Measurements from ENCODE around the gene PLD5. TPM values are rescaled to one million over a fixed set of nuclear protein-coding genes. Genes with fewer than 3 reads are reported as not detected.
"Not testable (repeated sequence)": the region's sequence is repeated elsewhere in the genome, so short reads cannot be mapped to it uniquely, and the experiment has no call there.

The PLD5 gene
- total and polyA plus RNA-seq, 4 donors = under 0.01 to 0.17 (median 0.05) TPM; not detected in 1

DNA sequence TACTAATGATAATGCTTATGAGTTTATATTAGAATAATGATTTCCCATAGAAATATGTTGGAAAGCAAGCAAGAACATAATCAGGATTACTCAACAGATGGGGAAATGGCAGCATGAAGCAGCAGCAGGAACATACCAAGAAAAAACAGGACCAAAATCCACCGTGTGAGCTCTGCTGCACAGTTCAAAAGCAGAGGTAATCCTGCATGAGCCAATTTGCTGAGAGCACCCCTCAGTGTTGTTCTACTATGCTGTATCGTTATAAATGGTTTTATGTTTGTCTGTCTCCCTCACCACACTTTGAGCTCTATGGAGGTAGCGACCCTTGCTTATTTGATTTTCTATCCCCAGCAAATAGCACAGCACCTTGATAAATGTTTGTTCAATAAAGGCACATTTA lies 246.1 kb downstream of the PLD5 start:
- H3K27me3 ChIP-seq (ENCODE audit: control insufficient read depth in 4 of 4, insufficient read depth in 4 of 4, low read length in 3 of 4); H3K36me3 ChIP-seq (ENCODE audit: control insufficient read depth in 4 of 4, insufficient read depth in 3 of 4, low read depth in 1 of 4, low read length in 3 of 4); H3K4me1 ChIP-seq (ENCODE audit: control insufficient read depth in 4 of 4, insufficient read depth in 4 of 4, low read length in 3 of 4); H3K4me3 ChIP-seq (ENCODE audit: low read depth in 1 of 3, low read length in 3 of 3); H3K27ac ChIP-seq (ENCODE audit: low read depth in 1 of 2, low read length in 2 of 2); H3K9me3 ChIP-seq (ENCODE audit: control insufficient read depth in 4 of 4, low read length in 3 of 4); H3K9ac ChIP-seq (ENCODE audit: low read depth in 1 of 2, low read length in 2 of 2); DNase-seq (ENCODE audit: low spot score): not testable (repeated sequence)
- WGBS = 64% methylated on average over 3 of the region's 3 CpGs

DNA sequence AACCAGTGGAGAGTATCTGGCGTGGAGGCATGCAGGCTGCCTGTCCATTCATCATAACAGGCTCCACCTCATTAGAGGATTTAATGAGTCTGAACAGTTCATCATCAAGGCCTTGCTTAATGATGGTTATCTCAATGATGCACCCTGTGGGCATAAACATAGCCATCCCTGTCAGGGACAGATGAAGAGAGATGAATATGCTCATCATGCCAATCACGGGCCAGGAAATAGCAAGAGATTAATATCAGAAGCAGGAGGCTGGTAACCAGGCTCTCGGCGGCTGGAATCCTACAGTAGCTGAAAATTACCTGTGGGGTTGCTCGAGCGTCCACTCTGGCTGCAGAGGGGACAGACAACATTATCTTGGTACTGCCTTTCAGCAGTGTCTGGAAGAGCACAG lies 247.7 kb downstream of the PLD5 start:
- not testable (repeated sequence) for H3K9ac ChIP-seq (ENCODE audit: low read depth in 1 of 2, low read length in 2 of 2); H3K4me1 ChIP-seq (ENCODE audit: control insufficient read depth in 4 of 4, insufficient read depth in 4 of 4, low read length in 3 of 4); H3K27me3 ChIP-seq (ENCODE audit: control insufficient read depth in 4 of 4, insufficient read depth in 4 of 4, low read length in 3 of 4); H3K36me3 ChIP-seq (ENCODE audit: control insufficient read depth in 4 of 4, insufficient read depth in 3 of 4, low read depth in 1 of 4, low read length in 3 of 4); H3K4me3 ChIP-seq (ENCODE audit: low read depth in 1 of 3, low read length in 3 of 3); DNase-seq (ENCODE audit: low spot score); H3K9me3 ChIP-seq (ENCODE audit: control insufficient read depth in 4 of 4, low read length in 3 of 4); H3K27ac ChIP-seq (ENCODE audit: low read depth in 1 of 2, low read length in 2 of 2)
- 84% methylated on average over 6 of the region's 6 CpGs for WGBS

DNA sequence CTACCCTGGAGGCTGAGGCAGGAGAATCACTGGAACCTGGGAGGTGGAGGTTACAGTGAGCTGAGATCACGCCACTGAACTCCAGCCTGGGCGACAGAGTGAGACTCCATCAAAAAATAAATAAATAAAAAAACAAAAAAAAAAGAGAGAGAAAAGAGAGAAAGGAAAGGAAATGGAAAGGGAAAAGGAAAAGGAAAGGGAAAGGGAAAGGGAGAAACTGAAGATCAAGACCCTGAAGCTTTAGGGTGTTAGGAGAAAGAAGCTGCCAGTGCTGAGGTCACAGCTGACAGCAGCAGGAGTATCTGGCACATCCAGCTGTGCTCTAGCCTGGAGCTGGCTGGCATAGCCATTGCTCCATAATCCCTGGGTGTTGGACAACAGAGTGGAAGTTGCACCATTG lies 257.5 kb downstream of the PLD5 start:
- not testable (repeated sequence) for H3K9ac ChIP-seq (ENCODE audit: low read depth in 1 of 2, low read length in 2 of 2); H3K4me3 ChIP-seq (ENCODE audit: low read depth in 1 of 3, low read length in 3 of 3); H3K27ac ChIP-seq (ENCODE audit: low read depth in 1 of 2, low read length in 2 of 2); H3K4me1 ChIP-seq (ENCODE audit: control insufficient read depth in 4 of 4, insufficient read depth in 4 of 4, low read length in 3 of 4); DNase-seq (ENCODE audit: low spot score); H3K9me3 ChIP-seq (ENCODE audit: control insufficient read depth in 4 of 4, low read length in 3 of 4); H3K36me3 ChIP-seq (ENCODE audit: control insufficient read depth in 4 of 4, insufficient read depth in 3 of 4, low read depth in 1 of 4, low read length in 3 of 4); H3K27me3 ChIP-seq (ENCODE audit: control insufficient read depth in 4 of 4, insufficient read depth in 4 of 4, low read length in 3 of 4)
- 77% methylated on average over 2 of the region's 2 CpGs for WGBS

DNA sequence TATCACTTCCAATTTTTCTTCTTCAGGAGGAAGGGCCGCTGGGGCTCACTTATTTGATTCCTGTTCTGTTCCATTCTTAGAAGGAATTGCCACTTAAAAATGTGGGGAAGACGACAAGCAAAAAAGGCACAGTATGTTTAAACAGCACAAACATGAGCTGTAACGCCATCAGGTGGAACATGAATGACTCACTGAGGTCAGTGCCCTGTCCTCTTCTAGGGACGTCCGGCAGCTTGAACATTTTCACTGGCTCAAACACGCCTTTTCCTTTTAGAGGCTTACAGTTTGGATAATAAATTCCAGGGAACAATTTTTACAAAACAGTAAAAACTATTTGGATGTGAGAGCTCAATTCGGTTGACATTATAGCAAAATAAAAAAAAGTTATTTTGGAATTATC lies 260.1 kb downstream of the PLD5 start:
- not testable (repeated sequence) for H3K9ac ChIP-seq (ENCODE audit: low read depth in 1 of 2, low read length in 2 of 2); H3K36me3 ChIP-seq (ENCODE audit: control insufficient read depth in 4 of 4, insufficient read depth in 3 of 4, low read depth in 1 of 4, low read length in 3 of 4); H3K27me3 ChIP-seq (ENCODE audit: control insufficient read depth in 4 of 4, insufficient read depth in 4 of 4, low read length in 3 of 4); DNase-seq (ENCODE audit: low spot score); H3K27ac ChIP-seq (ENCODE audit: low read depth in 1 of 2, low read length in 2 of 2); H3K4me1 ChIP-seq (ENCODE audit: control insufficient read depth in 4 of 4, insufficient read depth in 4 of 4, low read length in 3 of 4); H3K9me3 ChIP-seq (ENCODE audit: control insufficient read depth in 4 of 4, low read length in 3 of 4); H3K4me3 ChIP-seq (ENCODE audit: low read depth in 1 of 3, low read length in 3 of 3)
- 44% methylated on average over 6 of the region's 7 CpGs for WGBS

DNA sequence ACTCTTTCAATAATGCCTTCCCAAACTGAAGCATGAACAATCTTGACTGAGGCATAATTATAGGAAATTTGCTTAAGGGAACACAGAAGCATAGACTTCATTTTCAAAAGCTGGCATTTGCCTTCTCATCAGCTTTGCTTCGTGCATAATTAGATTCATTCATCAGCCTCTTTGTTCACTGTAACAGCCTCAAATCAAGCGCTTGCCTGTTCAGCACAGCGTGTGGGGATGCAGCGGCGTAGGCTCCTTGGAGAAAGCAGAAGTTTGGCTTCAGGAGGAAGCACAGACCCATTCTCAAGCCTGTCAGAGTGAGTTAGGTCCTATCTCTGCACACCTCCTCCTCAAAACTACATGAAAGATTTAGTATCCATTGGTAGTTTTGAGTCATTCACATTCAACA lies 279.2 kb downstream of the PLD5 start:
- no peak for DNase-seq (ENCODE audit: low spot score)
- Histone ChIP-seq H3K4me1 (ENCODE audit: control insufficient read depth in 4 of 4, insufficient read depth in 4 of 4, low read length in 3 of 4) (no peaks in the 10 kb centered on the region), H3K27me3 (ENCODE audit: control insufficient read depth in 4 of 4, insufficient read depth in 4 of 4, low read length in 3 of 4) (no peaks in the 10 kb centered on the region), H3K27ac (ENCODE audit: low read depth in 1 of 2, low read length in 2 of 2) (no peak overlapping the region), H3K4me3 (ENCODE audit: low read depth in 1 of 3, low read length in 3 of 3) (no peak overlapping the region), H3K9ac (ENCODE audit: low read depth in 1 of 2, low read length in 2 of 2) (no peak overlapping the region), H3K36me3 (ENCODE audit: control insufficient read depth in 4 of 4, insufficient read depth in 3 of 4, low read depth in 1 of 4, low read length in 3 of 4) (no peaks in the 10 kb centered on the region), H3K9me3 (ENCODE audit: control insufficient read depth in 4 of 4, low read length in 3 of 4) (no peaks in the 10 kb centered on the region)
- WGBS = 62% methylated on average over 5 of the region's 5 CpGs
- TF ChIP-seq SP1 (IDR thresholded peaks at IDR 0.05) (no peak), FOXA1 (IDR thresholded peaks at IDR 0.05) (no peak)
- TF ChIP-seq, protein P1, sequence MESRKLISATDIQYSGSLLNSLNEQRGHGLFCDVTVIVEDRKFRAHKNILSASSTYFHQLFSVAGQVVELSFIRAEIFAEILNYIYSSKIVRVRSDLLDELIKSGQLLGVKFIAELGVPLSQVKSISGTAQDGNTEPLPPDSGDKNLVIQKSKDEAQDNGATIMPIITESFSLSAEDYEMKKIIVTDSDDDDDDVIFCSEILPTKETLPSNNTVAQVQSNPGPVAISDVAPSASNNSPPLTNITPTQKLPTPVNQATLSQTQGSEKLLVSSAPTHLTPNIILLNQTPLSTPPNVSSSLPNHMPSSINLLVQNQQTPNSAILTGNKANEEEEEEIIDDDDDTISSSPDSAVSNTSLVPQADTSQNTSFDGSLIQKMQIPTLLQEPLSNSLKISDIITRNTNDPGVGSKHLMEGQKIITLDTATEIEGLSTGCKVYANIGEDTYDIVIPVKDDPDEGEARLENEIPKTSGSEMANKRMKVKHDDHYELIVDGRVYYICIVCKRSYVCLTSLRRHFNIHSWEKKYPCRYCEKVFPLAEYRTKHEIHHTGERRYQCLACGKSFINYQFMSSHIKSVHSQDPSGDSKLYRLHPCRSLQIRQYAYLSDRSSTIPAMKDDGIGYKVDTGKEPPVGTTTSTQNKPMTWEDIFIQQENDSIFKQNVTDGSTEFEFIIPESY (IDR thresholded peaks at IDR 0.05) = no peak

All from liver (tissue), 9 donors.